GM12878 (cell line): ENCODE data around the gene PCDHA1. TPM values are rescaled to one million over a fixed set of nuclear protein-coding genes. Genes with fewer than 3 reads are reported as not detected.

ENCODE experiments used
- ATAC-seq: fragments of 200-7000 bp; cut with Tn5 transposase; 3 replicates; pipeline ENCODE4 v1.9.1; 2020; ENCODE audit warnings: mild to moderate bottlenecking, moderate library complexity
- BruUV-seq: library from RNA; stranded (reverse); fragments of 400-500 nt; replicated peaks from 2 replicates; lab custom pipeline; 2021; lab: Mats Ljungman, UMichigan
- CTCF ChIA-PET: fragments of 300-600 bp; sonication (Branson Sonifier 250); formaldehyde crosslinking; extraction: SDS; loops from one replicate; lab custom pipeline; 2021; ENCODE audit warnings: inconsistent platforms; lab: Yijun Ruan, JAX
- POLR2A ChIA-PET: fragments of 350-600 bp; formaldehyde crosslinking; extraction: SDS; loops from one replicate; lab custom pipeline; 2021; ENCODE audit warnings: inconsistent platforms; lab: Charles Lee
- RAD21 ChIA-PET: fragments of 300-600 bp; sonication (Branson Sonifier 250); formaldehyde crosslinking; loops from one replicate; lab custom pipeline; 2023; ENCODE audit warnings: antibody characterized with exemption; ENCODE audit not compliant: unreplicated experiment; lab: Charles Lee
- SMC1A ChIA-PET: fragments of 300-600 bp; sonication (Branson Sonifier 250); formaldehyde crosslinking; loops from one replicate; lab custom pipeline; 2023; ENCODE audit not compliant: unreplicated experiment, uncharacterized antibody; lab: Charles Lee
- DNase-seq: peaks from one replicate; pipeline ENCODE4 v3.0.0-alpha.2; 2011; ENCODE audit warnings: low read depth, low spot score
- FAIRE-seq: peaks from 3 replicates; lab custom pipeline; 2011; peaks lifted over from hg19 to GRCh38; lab: Jason Lieb, UNC
- H2AFZ ChIP-seq: 2 replicates; pipeline ENCODE4 v1.6.0; 2011; ENCODE audit warnings: low read depth, low read length, control low read depth; ENCODE audit not compliant: control insufficient read depth
- H3K27ac ChIP-seq: 2 replicates; pipeline ENCODE4 v1.5.1; 2011; ENCODE audit warnings: control low read depth; ENCODE audit not compliant: control insufficient read depth, insufficient read depth
- H3K27me3 ChIP-seq, 2 experiments: replicated peaks in 1 of 2; 2 replicates each; pipeline versions ENCODE4 v1.6.0 to v1.6.1; 2011; ENCODE audit warnings: low read length in 1 of 2; ENCODE audit not compliant: control insufficient read depth in 2 of 2, insufficient read depth in 2 of 2
- H3K36me3 ChIP-seq, 2 experiments: 2 replicates each; pipeline ENCODE4 v1.5.1; 2011; ENCODE audit warnings: low read length in 1 of 2; ENCODE audit not compliant: control insufficient read depth in 2 of 2, insufficient read depth in 2 of 2
- H3K4me1 ChIP-seq: 2 replicates; pipeline ENCODE4 v1.6.1; 2011; ENCODE audit warnings: mild to moderate bottlenecking, low read length, moderate library complexity, mixed read lengths; ENCODE audit not compliant: control insufficient read depth, insufficient read depth
- H3K4me2 ChIP-seq: 2 replicates; pipeline ENCODE4 v1.6.0; 2011; ENCODE audit warnings: control low read depth; ENCODE audit not compliant: control insufficient read depth, insufficient read depth
- H3K4me3 ChIP-seq: fragments of 200-600 bp; sonication (generic); 2 replicates; pipeline ENCODE4 v1.5.1; 2016
- H3K79me2 ChIP-seq: 2 replicates; pipeline ENCODE4 v1.6.0; 2011; ENCODE audit warnings: low read length; ENCODE audit not compliant: control insufficient read depth, insufficient read depth
- H3K9ac ChIP-seq: 2 replicates; pipeline ENCODE4 v1.8.0; 2011; ENCODE audit warnings: low read length, control low read depth, mixed read lengths; ENCODE audit not compliant: control insufficient read depth, insufficient read depth
- H3K9me3 ChIP-seq: replicated peaks from 3 replicates; pipeline ENCODE4 v1.5.1; 2011; ENCODE audit warnings: mild to moderate bottlenecking, low read length; ENCODE audit not compliant: control insufficient read depth, insufficient read depth
- H4K20me1 ChIP-seq: 2 replicates; pipeline ENCODE4 v1.6.0; 2011; ENCODE audit not compliant: control insufficient read depth, insufficient read depth
- BCL11A ChIP-seq: IDR thresholded peaks from 2 replicates; pipeline ENCODE4 v1.6.1; 2011; ENCODE audit warnings: low read depth, low read length
- HDGF ChIP-seq: fragments of 450-650 bp; IDR thresholded peaks from 2 replicates; pipeline ENCODE4 v1.6.1; 2016; ENCODE audit warnings: antibody characterized with exemption
- NFXL1 ChIP-seq: fragments of 450-650 bp; IDR thresholded peaks from 2 replicates; pipeline ENCODE4 v1.6.1; 2017; ENCODE audit warnings: antibody characterized with exemption, mild to moderate bottlenecking, borderline replicate concordance
- NFYA ChIP-seq: IDR thresholded peaks from 2 replicates; pipeline ENCODE4 v1.6.1; 2011; ENCODE audit warnings: low read depth, mild to moderate bottlenecking, low read length, improper control_type of control experiment, borderline replicate concordance
- POU2F2 ChIP-seq: IDR thresholded peaks from 3 replicates; pipeline ENCODE4 v1.6.1; 2011; ENCODE audit warnings: low read depth, mild to moderate bottlenecking, low read length, borderline replicate concordance
- RAD21 ChIP-seq: IDR thresholded peaks from 2 replicates; pipeline ENCODE4 v1.6.1; 2011; ENCODE audit warnings: mild to moderate bottlenecking, low read depth, low read length, moderate library complexity; ENCODE audit not compliant: insufficient read depth
- SMARCA5 ChIP-seq: fragments of 450-650 bp; IDR thresholded peaks from 2 replicates; pipeline ENCODE4 v1.6.1; 2017; ENCODE audit warnings: mild to moderate bottlenecking
- TCF7 ChIP-seq: IDR thresholded peaks from 2 replicates; pipeline ENCODE4 v1.6.1; 2014; ENCODE audit warnings: antibody characterized with exemption, borderline replicate concordance
- WGBS: methylation state at CpG from one replicate; pipeline ENCODE4 v1.1.6; 2016; ENCODE audit warnings: low lambda C conversion rate; ENCODE audit not compliant: insufficient replicate concordance, insufficient coverage; ENCODE audit errors: missing lambda C conversion rate; 5-methylcytosine and 5-hydroxymethylcytosine counted together
- in situ Hi-C: fragments of 300-500 bp; cut with MboI; formaldehyde crosslinking; loops from 9 replicates; pipeline ENCODE4 v1.14.3; 2018; ENCODE audit warnings: mixed read lengths
- intact Hi-C: fragments of 100-400 bp; cut with micrococcal nuclease; formaldehyde crosslinking; loops from one replicate; pipeline ENCODE4 v1.14.2; 2022; ENCODE audit not compliant: unreplicated experiment
- polyA plus RNA-seq, 11 experiments: library from polyadenylated mRNA; depleted of rRNA in 4 of 11; unstranded in 6 of 11; stranded (reverse) in 5 of 11; fragments of >200 nt; fragmentation: Nextera tagmentation in 4 of 11; fragmentation: Illumina TruSeq in 1 of 11; extraction: Ambion mirVana in 4 of 11; extraction: Trizol in 1 of 11; gene quantifications; 1 replicate in 1 of 11; 2 replicates in 10 of 11; pipeline versions ENCODE4 v1.2.1 to v1.2.3, GENCODE V29; 2011 to 2016; ENCODE audit warnings: inconsistent platforms in 2 of 11, missing spikeins in 2 of 11, low read depth in 1 of 11
- total RNA-seq, 4 experiments: library from RNA; depleted of rRNA in 3 of 4; stranded (reverse); fragments of >200 nt in 3 of 4; fragmentation: Illumina TruSeq in 1 of 4; extraction: Trizol in 1 of 4; gene quantifications; 2 replicates each; pipeline versions ENCODE4 v1.2.1 to v1.2.3, GENCODE V29; 2013 to 2021
- TF ChIP-seq, protein P1 (sequence below): fragments of 450-650 bp; formaldehyde crosslinking; IDR thresholded peaks from 2 replicates; pipeline ENCODE4 v1.4.0; 2022; ENCODE audit warnings: mild to moderate bottlenecking, moderate library complexity
- TF ChIP-seq, protein P2 (sequence below): IDR thresholded peaks from 2 replicates; pipeline ENCODE4 v1.6.1; 2011; ENCODE audit warnings: low read depth, mild to moderate bottlenecking, low read length, moderate library complexity, borderline replicate concordance; ENCODE audit errors: extremely low read depth

The PCDHA1 gene
- total and polyA plus RNA-seq, 10 of the 15 experiments (the other 5 are each of a cell fraction or from before 2014, with no cell fraction given): 0.03 TPM; not detected in 9

DNA sequence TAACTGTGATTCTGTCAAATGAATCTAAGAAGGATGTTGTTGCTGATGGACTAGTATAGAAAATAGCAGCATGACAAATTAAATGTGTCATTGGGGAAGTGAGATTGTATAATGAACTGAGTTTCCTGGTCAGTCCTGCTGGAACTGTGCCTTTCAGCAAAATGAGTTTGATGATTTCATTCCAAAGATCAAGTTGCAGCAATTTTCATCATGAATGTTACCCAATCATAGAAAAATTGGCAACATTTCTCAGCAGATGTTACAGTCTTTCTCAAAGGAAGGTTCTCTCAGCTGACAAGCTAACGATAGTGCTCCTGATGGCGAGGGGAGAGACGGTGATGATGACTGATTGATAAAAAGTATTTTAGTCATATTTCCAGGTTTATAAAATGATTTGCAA is 191.1 kb downstream of the PCDHA1 start:
- intact Hi-C loops: no loop called here
- Histone ChIP-seq H2AFZ (no peak overlapping the region), H3K36me3 (no peaks in the 10 kb centered on the region), H3K9me3 (no peaks in the 10 kb centered on the region), H3K79me2 (no peaks in the 10 kb centered on the region), H3K9ac (no peak overlapping the region), H4K20me1 (no peaks in the 10 kb centered on the region), H3K27me3 (no peaks in the 10 kb centered on the region), H3K27ac (no peak overlapping the region), H3K4me3 (no peak overlapping the region), H3K4me2 (no peak overlapping the region), H3K4me1 (no peaks in the 10 kb centered on the region)
- SMC1A ChIA-PET: no interaction called here
- ATAC-seq: no peak
- WGBS: 50% methylated on average over 3 of the region's 3 CpGs
- no TSS peak for BruUV-seq
- no peak for FAIRE-seq
- RAD21 ChIA-PET: no interaction called here
- TF ChIP-seq HDGF (no peak), NFYA (no peak), BCL11A (no peak), RAD21 (no peak)
- TF ChIP-seq, protein P1, sequence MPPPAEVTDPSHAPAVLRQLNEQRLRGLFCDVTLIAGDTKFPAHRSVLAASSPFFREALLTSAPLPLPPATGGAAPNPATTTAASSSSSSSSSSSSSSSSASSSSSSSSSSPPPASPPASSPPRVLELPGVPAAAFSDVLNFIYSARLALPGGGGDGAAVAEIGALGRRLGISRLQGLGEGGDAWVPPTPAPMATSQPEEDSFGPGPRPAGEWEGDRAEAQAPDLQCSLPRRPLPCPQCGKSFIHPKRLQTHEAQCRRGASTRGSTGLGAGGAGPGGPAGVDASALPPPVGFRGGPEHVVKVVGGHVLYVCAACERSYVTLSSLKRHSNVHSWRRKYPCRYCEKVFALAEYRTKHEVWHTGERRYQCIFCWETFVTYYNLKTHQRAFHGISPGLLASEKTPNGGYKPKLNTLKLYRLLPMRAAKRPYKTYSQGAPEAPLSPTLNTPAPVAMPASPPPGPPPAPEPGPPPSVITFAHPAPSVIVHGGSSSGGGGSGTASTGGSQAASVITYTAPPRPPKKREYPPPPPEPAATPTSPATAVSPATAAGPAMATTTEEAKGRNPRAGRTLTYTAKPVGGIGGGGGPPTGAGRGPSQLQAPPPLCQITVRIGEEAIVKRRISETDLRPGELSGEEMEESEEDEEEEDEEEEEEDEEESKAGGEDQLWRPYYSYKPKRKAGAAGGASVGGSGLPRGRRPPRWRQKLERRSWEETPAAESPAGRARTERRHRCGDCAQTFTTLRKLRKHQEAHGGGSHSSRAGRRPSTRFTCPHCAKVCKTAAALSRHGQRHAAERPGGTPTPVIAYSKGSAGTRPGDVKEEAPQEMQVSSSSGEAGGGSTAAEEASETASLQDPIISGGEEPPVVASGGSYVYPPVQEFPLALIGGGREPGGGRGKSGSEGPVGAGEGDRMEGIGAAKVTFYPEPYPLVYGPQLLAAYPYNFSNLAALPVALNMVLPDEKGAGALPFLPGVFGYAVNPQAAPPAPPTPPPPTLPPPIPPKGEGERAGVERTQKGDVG (CRISPR knock-in tag): no peak
- in situ Hi-C loops: no loop called here
- CTCF ChIA-PET: no interaction called here
- POLR2A ChIA-PET: no interaction called here
- no peak for DNase-seq

DNA sequence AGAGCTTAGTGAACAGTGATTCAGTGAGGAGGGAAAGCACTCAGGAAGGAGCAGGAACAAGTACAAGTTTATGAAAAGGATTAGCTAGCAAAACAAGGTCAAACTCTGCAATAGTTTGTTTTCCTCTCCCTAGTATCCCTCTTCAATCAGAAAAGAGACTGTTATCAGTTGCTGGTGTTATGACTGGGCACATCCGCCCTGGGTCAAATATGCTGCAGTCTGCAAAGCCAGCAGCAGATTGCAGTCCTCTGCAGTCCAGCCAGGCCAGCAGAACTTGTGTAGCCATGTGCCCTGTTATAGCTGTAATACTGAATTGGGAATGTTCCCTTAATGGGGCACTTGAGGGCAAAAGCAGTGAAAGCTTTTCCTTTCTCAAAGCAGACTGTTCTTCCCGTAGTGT is 192.3 kb downstream of the PCDHA1 start:
- no peaks in the 10 kb centered on the region for H3K9me3 ChIP-seq
- 5% methylated on average over 2 of the region's 2 CpGs for WGBS
- no peak overlapping the region for H3K4me3 ChIP-seq
- SMC1A ChIA-PET: no interaction called here
- H3K4me2 ChIP-seq: no peak overlapping the region
- H3K27ac ChIP-seq: no peak overlapping the region
- in situ Hi-C loops (no loop called here), intact Hi-C loops (no loop called here)
- no TSS peak for BruUV-seq
- CTCF ChIA-PET: no interaction called here
- POLR2A ChIA-PET: no interaction called here
- ATAC-seq (no peak), FAIRE-seq (no peak), DNase-seq (no peak)
- no peaks in the 10 kb centered on the region for H3K36me3 ChIP-seq
- no peaks in the 10 kb centered on the region for H3K27me3 ChIP-seq
- RAD21 ChIA-PET: no interaction called here
- H3K9ac ChIP-seq: no peak overlapping the region
- no peak overlapping the region for H2AFZ ChIP-seq
- H3K79me2 ChIP-seq: no peaks in the 10 kb centered on the region
- H3K4me1 ChIP-seq: no peaks in the 10 kb centered on the region
- TF ChIP-seq POU2F2 (no peak), SMARCA5 (no peak), TCF7 (no peak), NFXL1 (no peak)
- TF ChIP-seq, protein P2, sequence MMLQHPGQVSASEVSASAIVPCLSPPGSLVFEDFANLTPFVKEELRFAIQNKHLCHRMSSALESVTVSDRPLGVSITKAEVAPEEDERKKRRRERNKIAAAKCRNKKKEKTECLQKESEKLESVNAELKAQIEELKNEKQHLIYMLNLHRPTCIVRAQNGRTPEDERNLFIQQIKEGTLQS: no peak
- H4K20me1 ChIP-seq: no peaks in the 10 kb centered on the region
